Measurements from ENCODE around the gene TMEM164.

The TMEM164 gene

GRCh38 chrX:110003167-110004156 is 548 bp downstream of the TMEM164 start:
- no peak for DNase-seq (ENCODE audit: low read depth in 3 of 3)

GRCh38 chrX:110004215-110004614 is 1.3 kb downstream of the TMEM164 start:
- no peak for DNase-seq (ENCODE audit: low read depth in 3 of 3)

GRCh38 chrX:110004731-110005369 is 1.9 kb downstream of the TMEM164 start:
- no peak for DNase-seq (ENCODE audit: low read depth in 3 of 3)

- DNase-seq (ENCODE audit: low read depth in 3 of 3): no peak
Measured at GRCh38 chrX:110006161-110006560, 3.2 kb downstream of the TMEM164 start.

DNA sequence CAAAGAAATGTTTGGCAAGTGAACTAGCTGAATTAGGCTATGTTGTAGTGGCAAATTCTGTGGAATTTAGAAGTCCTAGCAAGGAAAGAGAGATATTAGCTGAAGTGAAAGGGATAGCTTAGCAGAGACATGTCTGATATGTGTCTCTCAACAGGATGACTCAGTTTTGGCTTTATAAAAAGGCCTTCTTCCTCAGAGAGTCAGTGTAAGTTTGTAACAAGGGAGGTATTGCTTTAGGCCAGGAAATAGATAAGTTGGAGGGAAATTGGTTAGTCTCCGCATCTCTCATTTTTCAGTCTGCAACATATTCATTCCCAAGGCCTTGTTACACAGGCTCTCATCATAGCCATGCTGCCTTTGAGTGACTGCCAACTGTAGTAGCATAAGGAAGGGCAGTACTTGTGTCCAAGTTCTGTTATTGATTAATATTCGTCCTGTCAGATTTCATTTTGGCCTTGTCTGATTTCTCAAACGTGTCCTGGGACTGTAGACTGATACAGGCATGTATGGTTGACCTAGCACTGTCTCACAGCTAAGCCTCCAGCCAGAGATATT is 4.0 kb downstream of the TMEM164 start:
- DNase-seq (ENCODE audit: low read depth in 3 of 3): no peak

DNA sequence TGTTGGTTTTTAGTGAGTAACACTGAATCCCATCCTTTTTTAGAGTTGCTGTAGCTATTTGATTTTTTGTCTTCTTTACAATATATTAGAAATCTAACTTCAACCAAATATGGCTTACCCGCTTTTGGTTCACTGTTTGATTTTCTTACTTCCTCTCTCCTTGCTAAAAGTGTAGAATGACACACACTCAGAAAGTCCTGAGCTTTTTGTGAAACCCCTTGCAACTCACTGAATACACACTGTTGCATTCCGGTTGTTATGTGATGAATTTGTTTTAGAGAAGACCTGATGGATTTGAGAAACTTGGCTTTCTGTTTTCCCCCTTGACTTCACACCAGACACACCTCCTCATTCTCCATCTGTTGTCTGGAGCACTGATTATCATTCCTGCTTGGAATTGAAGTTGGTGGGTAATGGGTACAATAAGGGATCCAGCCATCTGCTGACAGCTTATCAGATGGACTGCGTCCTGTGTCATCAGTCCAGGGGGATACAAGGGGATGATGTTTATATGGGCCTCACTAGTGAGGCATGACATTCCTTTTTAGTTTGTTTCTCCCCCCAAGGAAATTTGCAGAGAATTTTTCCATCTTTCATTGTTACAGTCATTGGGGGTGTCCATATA is 5.2 kb downstream of the TMEM164 start:
- no peak for DNase-seq (ENCODE audit: low read depth in 3 of 3)

DNA sequence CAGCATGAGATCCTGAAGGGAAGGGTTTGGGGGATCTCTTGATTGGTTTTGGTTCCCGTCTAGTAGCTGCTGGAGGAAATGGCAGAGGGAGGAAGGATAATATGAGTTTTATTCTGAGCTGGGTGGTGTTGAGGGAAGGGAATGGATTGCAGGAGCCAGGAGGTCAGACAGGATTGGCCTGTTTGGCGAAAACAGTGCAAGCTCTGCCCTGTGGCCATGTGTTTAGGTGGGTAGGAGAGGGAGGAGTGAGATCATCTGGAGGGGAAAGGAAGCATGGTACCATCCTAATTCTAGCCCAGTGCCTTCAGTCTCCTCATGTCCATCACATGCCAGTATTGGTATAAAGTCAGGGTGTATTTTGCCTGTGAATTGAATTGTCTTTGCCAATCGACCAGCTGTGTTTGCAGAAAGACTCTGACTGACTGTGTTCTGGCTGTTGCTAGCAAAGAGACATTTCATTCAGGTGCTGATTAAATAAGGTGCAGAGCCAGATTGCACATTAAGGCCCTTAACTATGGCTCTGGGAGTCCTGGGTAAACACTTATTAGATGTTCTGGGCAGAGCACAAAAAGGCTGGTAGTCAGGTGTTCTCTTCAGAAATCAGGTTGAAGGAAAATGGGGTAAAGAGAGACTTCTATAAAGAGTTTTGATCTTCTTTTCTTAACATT is 10.0 kb downstream of the TMEM164 start:
- DNase-seq (ENCODE audit: low read depth in 3 of 3): no peak

DNA sequence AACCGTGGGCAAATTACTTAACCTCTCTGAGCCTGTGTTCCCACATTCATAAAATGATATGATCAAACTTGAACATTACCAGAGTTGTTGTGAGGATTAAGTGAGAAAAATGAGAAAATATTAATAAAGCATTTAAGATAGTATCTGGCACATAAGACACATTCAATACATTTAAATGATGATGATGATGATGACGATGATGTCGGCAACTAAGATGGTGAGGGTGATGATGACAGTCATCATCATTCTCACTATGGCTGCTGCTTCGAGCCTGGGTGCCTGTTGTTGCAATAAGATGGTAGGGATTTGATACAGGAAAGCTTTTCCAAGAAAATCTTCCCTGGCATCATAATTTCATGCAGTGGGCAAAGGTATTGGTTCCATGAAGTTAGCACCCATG is 11.1 kb downstream of the TMEM164 start:
- DNase-seq (ENCODE audit: low read depth in 3 of 3): no peak

DNA sequence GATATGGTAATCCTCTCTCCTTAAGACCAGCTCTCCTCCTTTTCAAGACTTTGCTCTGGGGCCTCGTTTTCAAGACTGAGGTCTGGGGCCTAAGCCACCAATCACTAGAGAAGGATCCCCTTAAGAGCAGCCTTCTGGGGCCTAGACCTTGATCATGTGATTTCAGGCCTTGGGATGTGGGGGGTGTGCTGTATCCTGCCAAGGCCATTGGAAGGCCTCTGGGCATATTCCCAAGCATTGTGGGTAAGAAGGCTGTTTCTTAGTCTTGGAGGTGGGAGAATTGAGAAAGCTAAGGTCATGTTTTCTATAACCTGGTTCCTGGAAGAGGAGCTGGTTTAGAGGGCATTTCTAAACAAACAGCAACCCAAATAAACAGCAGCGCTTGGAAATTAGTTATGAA is 12.1 kb downstream of the TMEM164 start:
- DNase-seq (ENCODE audit: low read depth in 3 of 3): no peak

- DNase-seq (ENCODE audit: low read depth in 3 of 3): no peak
Measured at GRCh38 chrX:110015915-110016314, 13.0 kb downstream of the TMEM164 start.

DNA sequence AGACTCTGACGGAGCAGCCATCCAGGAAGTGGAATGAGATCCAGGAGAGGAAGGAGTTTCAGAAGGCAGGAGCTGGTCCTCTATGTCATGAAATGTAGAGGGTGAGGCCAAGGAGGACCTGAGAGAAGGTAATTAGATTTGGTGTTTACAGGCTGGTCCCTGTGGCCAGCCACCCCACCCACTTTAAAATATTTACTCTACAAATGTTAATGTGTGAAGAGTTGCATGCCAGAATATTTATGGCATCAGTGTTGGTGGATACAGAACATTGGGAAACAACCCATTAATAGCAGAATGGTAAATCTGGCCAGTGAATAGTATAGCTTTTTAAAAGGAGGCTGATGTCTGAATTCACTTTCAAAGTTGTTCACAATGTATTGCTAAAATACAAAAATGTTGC is 17.6 kb downstream of the TMEM164 start:
- DNase-seq (ENCODE audit: low read depth in 3 of 3): no peak

GRCh38 chrX:110021258-110022022 is 18.5 kb downstream of the TMEM164 start:
- no peak for DNase-seq (ENCODE audit: low read depth in 3 of 3)

DNA sequence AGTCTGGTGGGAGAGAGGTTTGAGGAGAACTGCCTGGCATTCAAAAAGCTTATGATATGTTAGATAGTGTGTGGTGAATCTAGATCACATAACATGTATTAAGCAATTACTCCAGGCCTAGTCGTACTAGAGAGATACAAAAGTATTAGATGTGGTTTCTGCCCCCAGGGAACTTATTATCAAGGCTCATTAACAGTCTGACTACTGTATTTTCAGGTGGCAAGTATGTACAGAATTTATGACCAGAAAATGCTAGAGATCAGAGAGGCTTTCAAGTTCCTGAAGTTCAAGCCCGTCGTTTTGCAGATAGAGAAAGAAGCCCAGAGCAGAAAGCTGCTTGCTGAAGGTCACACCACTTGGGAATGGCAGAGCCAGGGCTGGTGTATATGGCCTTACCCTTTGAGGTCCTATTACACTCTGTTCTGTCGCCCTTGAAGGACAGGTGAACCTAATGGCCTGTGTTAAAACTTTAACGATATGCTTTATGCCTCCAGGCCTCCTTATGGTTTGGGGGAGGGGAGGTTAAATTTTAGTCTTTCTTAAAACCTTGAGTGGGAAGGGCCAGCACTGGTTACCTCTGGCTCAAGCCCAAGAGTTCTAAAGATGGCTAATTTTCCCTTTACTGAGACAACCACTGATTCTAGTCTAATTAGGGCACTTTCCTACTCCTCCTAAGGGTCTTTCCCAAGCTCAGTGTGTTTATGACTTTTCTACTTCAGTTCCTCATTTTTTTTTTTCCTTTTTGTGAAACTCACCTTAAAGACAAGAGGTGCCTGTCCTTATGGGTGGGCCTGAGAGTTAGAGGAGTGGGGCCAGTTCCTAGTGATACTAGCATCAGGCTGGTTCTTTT is 19.9 kb downstream of the TMEM164 start:
- no peak for DNase-seq (ENCODE audit: low read depth in 3 of 3)

DNA sequence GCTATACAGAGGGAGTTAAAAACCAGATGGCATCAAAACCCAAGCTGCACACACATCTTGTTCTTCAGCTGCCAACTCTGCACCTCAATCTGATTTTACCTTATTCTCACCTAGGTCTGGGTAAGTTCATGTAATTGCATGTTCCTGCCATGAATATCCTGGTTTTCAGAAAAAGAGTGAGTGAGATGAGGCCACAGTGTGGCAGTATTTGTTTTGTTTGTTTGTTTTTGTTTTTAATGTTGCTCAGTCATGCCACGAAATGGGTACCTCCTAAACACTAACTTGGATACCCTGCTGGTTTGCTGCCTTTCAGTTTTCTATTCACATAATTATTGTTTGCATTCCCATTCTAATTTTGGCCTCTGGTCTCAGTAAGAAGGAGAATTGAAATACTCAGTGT is 22.5 kb downstream of the TMEM164 start:
- DNase-seq (ENCODE audit: low read depth in 3 of 3): no peak

GRCh38 chrX:110026099-110026844 is 23.4 kb downstream of the TMEM164 start:
- no peak for DNase-seq (ENCODE audit: low read depth in 3 of 3)

DNA sequence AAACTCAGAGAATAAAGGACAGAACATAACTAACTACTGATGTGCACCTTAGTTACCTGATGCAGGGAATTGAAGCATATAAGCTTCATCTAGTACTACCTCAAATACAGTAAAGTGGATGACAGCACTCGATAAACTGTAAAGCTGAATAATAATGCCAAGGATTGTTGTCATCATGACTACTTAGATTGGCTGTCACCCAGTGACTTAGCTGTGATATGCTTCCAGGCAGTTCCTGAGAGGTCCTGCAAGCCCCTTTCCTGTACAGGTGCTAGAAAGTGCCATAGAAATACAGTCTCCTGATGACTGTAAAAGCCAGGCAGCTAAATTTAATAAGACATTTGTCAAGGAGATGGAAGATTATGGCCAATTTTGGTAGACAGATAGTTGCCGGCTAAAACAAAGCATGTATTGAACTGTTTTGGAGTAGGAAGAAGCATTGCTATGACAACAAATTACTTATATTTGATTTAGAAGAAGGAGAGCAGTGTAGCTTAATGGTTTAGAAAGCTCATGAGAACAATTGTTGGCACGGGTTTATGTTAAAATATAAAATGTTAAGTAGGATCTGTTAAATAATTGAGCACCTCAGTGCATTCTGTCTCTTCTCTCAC is 29.7 kb downstream of the TMEM164 start:
- DNase-seq (ENCODE audit: low read depth in 3 of 3): no peak

GRCh38 chrX:110034036-110034435 is 31.1 kb downstream of the TMEM164 start:
- DNase-seq (ENCODE audit: low read depth in 3 of 3): no peak

GRCh38 chrX:110036162-110037033 is 33.5 kb downstream of the TMEM164 start:
- DNase-seq (ENCODE audit: low read depth in 3 of 3): no peak
